Measurements from ENCODE around the gene RPL34.
"Not testable (repeated sequence)": the region's sequence is repeated elsewhere in the genome, so short reads cannot be mapped to it uniquely, and the experiment has no call there.

The RPL34 gene

GRCh38 chr4:108620101-108620932, at the start of gene RPL34:
TSS of gene RPL34 (plus strand) at chr4:108620576. CDS start at chr4:108621960, 1,384 bp downstream.
- DNase-seq (ENCODE audit: low read depth in 3 of 3, low spot score in 1 of 3): peak; percentile 88 to 93 (median 91)

DNA sequence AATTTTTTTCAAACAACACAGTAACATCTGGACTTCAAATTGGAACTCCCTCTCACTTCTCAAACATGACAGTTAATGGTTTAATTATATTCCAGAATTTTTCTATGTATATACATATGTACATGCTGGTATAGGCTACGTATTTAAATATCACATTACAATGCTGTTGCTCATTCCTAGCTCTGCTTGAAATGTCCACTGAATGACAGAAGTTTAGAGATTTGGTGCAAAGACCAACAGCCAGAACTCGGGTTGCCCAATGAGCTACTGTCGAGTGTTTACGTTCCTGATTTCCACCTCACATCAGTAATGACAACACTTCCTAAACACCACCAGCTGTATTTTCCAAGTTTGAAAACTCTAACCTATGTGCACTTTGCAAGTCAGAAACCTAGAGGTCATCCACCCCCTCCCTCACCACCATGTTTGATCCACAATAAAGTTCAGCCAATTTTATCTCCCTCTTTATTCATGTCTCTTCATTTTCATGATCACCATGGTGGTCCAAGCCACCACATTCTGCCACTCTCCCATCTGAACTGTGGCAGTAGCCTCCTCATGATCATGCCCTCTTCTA, 49.3 kb upstream of the RPL34 start:
- no peak for DNase-seq (ENCODE audit: low read depth in 3 of 3, low spot score in 1 of 3)

DNA sequence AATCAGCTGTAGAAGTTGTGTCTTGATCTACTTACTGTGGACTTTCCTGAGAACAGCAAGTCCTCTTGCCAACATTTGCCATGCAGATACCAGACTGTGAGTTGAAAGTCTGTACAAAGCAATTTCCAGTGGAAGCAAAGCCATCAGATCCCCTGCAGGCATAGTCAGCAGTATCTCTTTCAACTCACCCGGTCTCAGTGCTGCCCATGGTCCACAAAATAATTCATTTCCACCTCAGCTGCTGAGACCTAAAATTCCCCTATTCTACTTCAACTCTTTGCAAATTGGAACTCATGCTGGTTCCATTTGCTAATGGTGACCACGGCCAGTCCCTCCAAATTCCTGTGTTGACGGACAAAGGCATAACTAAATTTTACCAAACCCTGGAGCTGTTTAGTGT, 46.0 kb upstream of the RPL34 start:
- DNase-seq (ENCODE audit: low read depth in 3 of 3, low spot score in 1 of 3): no peak

DNA sequence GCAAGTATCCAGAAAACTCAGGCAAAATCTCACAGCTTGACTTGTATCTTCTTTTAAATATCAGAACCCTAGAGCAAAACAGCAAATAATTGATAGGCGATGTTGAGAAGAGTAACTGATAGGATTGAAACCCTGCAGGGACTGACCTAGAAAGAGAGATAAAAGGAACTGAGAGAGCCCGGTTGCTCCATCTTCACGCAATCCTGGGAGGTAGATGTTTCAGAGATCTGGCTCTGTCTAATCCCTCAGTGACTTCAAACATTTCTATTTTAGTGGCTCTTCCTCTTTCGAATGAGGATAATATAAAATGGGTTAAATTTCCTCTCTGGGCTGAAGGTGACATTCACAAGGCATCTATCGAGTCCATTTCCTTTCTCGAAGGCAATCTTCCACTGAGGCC, 39.3 kb upstream of the RPL34 start:
- no peak for DNase-seq (ENCODE audit: low read depth in 3 of 3, low spot score in 1 of 3)

DNA sequence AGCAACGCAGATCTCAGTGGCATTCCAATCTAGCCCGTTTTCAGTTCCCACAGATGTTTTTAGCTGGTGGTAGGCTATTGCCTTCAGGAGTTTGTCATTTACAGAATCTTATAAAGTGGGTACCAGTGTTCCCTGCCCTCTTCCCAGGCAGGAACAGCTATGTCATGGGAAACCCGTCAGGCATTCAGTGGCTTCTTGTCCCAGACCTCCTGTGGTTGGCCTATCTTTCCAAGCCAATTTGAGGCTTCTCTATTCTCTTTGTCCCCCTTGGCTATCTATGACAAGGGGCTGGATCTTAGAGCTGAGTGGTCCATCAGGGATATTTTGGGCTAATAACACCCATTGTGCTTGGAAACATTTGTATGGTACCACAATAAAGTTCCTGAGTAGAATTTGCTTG, 33.6 kb upstream of the RPL34 start:
- no peak for DNase-seq (ENCODE audit: low read depth in 3 of 3, low spot score in 1 of 3)

- no peak for DNase-seq (ENCODE audit: low read depth in 3 of 3, low spot score in 1 of 3)
Observed at GRCh38 chr4:108588878-108589277, 31.5 kb upstream of the RPL34 start.

GRCh38 chr4:108589961-108590360, 30.4 kb upstream of the RPL34 start:
- no peak for DNase-seq (ENCODE audit: low read depth in 3 of 3, low spot score in 1 of 3)

- DNase-seq (ENCODE audit: low read depth in 3 of 3, low spot score in 1 of 3): no peak
Observed at GRCh38 chr4:108590776-108591175, 29.6 kb upstream of the RPL34 start.

- no peak for DNase-seq (ENCODE audit: low read depth in 3 of 3, low spot score in 1 of 3)
Observed at GRCh38 chr4:108592674-108592986, 27.7 kb upstream of the RPL34 start.

DNA sequence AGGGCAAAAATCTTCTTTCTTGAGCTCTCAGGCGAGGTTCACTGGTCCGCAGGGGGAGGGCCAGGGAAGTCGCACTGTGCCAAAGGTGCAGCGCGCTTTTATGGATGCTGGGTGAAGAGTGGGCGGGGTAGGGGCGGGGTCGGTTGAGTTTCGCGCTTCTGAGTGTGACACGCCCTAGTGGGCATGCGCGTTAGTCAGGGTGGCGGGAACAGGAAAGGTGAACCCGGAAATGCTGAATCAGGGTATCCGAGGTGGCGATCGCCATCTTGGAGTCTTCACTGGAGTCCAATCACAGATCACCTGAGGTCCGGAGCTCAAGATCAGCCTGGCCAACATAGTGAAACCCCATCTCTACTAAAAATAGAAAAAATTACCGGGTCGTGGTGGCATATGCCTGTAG, 26.1 kb upstream of the RPL34 start:
- DNase-seq (ENCODE audit: low read depth in 3 of 3, low spot score in 1 of 3): not testable (repeated sequence)

DNA sequence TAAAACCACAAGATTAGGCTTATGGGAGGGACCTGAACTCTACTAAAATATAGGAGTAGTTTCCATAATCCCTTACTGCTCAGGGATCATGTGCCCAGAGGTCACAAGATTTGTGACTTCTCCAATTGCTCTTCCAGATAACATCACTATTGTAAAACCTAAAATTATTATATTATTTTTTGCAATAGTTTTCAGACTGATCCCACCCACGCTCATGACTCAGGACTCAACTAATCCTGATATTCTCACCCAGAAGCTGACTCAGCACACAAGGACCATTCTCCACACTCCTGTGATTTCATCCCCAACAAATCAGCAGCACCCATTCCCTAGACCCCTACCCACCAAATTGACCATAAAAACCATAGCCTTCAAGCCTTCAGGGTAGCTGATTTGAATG, 24.0 kb upstream of the RPL34 start:
- no peak for DNase-seq (ENCODE audit: low read depth in 3 of 3, low spot score in 1 of 3)

DNA sequence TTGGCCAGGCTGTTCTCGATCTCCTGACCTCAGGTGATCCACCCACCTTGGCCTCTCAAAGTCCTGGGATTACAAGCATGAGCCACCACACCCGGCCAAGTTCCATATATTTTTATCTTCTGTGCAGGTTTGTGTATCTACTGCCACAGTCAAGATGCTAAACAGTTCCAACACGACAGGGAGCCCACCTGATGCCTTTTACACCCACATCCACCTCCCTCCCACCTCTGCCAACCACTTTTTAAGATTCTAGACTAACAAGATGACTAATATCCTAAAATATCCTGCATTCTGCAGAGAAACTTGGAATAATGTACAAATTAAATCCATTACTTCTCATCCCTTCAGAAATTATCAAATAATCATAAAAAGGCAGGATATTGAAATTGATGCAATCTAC, 19.3 kb upstream of the RPL34 start:
- no peak for DNase-seq (ENCODE audit: low read depth in 3 of 3, low spot score in 1 of 3)

- no peak for DNase-seq (ENCODE audit: low read depth in 3 of 3, low spot score in 1 of 3)
Observed at GRCh38 chr4:108601532-108601931, 18.8 kb upstream of the RPL34 start.

DNA sequence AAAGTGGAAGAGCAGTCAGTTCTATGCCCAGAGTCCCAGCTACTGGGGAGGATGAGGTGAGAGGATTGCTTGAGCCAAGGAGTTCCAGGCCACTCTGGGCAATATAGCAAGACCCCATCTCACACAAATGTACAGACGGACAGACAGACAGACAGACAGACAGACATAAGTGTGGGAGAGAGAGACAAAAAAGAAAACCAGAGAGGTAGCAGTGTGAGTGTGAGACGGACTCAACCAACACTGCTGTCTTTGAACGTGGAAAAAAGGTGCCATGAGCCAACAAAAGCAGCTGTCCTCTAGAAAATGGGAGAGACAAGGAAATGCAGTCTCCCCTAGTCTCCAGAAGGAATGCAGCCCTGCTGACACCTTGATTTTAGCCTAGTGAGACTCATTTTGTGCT, 18.2 kb upstream of the RPL34 start:
- no peak for DNase-seq (ENCODE audit: low read depth in 3 of 3, low spot score in 1 of 3)

DNA sequence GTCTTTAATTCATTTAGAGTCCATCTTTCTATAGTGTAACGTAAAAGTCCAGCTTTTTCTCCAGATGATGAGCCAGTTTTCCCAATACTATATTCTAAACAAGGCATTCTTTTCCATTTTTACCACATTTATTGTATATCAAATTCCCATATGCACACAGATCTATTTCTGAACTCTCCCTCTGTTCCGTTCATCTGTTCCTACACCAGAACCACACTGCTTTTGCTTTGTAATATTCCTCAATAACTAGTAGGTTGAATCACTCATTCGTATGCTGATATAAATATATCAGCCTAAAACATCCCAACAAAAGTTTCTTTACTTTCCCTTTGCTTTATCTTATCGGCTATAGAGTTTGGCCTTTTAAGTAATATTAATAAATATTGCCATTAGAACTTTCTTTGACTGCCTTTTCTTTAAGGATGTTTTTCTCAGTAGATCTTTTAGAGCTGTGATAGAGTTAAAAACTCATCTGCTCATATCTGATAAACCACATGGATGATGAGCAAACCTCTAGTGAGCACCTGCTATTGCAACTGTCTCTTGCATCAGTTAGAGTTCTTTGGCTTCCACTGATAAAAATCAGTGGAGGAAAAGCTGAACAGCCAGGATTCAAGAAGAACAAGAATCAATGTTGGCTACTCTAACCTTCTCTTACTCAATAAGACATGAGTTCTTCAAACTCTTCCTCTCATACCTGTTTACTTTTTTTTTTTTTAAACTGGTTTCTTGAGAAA, 13.1 kb upstream of the RPL34 start:
- no peak for DNase-seq (ENCODE audit: low read depth in 3 of 3, low spot score in 1 of 3)

GRCh38 chr4:108611365-108611764, 9.0 kb upstream of the RPL34 start:
- no peak for DNase-seq (ENCODE audit: low read depth in 3 of 3, low spot score in 1 of 3)

GRCh38 chr4:108612365-108612764, 8.0 kb upstream of the RPL34 start:
- no peak for DNase-seq (ENCODE audit: low read depth in 3 of 3, low spot score in 1 of 3)

DNA sequence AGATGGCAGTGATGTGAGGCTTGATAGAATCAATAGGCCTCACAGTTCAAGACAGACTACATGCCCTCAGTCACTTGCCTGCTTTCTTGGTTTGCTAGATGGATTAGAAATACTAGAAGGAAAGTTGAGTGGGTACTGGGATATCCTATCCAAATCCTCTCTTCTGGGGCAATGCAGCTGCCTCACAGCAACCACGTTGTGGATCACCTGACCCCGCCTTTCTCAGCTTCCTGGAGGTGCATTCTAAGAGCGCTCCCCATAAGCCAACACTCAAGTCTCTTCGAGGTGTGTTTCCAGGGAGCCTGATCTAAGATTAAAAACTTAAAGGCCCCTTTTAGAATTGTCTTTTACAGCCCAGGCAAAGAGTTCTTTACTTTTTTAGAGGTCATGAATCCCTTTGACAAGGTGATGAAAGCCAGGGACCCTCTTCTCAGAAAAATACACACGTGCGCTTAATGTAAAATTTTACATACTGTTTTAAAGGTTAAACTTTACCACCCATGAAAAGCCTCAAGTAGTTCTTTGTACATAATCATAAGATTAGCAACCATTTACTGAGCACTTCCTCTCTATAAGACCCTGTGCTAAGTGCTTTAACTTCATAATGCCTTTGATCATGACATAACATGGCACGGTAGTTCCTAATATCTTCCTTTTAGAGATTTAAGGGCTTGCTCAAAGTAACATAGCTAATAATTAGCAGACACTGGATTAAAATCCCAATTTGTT, 840 bp upstream of the RPL34 start:
- no peak for DNase-seq (ENCODE audit: low read depth in 3 of 3, low spot score in 1 of 3)

- no peak for DNase-seq (ENCODE audit: low read depth in 3 of 3, low spot score in 1 of 3)
Observed at GRCh38 chr4:108620933-108621905, 843 bp downstream of the RPL34 start.

DNA sequence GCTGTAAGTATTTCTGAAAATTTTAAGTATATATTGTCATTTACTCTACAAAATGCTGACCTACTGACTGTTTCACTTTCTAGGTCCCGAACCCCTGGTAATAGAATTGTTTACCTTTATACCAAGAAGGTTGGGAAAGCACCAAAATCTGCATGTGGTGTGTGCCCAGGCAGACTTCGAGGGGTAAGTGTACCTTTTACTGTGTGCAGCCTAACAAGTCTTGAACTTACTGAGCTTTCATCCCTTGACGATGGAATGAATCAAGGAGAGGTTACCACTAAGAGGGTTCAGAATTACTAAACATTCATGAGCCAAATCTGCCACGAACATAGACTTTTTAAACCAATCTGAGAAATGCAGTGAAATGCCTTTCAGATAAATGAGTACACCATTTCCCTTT, 1.6 kb downstream of the RPL34 start:
- DNase-seq (ENCODE audit: low read depth in 3 of 3, low spot score in 1 of 3): no peak

GRCh38 chr4:108622828-108623227, 2.5 kb downstream of the RPL34 start:
- no peak for DNase-seq (ENCODE audit: low read depth in 3 of 3, low spot score in 1 of 3)

Data from stimulated activated CD4-positive, alpha-beta T cell treated with anti-CD3 and anti-CD28 coated beads, TNF-alpha, amount 100 ng/mL, for 1 hour (primary cell).